ENCODE data around the gene GRM6.

GRM6 gene

GRCh38 chr5:178984145-178985072 lies 10.7 kb downstream of the GRM6 start:
- no peak for DNase-seq (ENCODE audit: low read depth)

GRCh38 chr5:178983728-178984127 lies 11.4 kb downstream of the GRM6 start:
- no peak for DNase-seq (ENCODE audit: low read depth)

- DNase-seq (ENCODE audit: low read depth) = no peak
Measured at GRCh38 chr5:178982941-178983340, 12.2 kb downstream of the GRM6 start.

- no peak for DNase-seq (ENCODE audit: low read depth)
Measured at GRCh38 chr5:178981381-178981780, 13.7 kb downstream of the GRM6 start.

GRCh38 chr5:178965465-178966055 lies 29.6 kb downstream of the GRM6 start:
- DNase-seq (ENCODE audit: low read depth) = no peak

- DNase-seq (ENCODE audit: low read depth) = no peak
Measured at GRCh38 chr5:178941361-178941760, 53.8 kb downstream of the GRM6 start.

- DNase-seq (ENCODE audit: low read depth) = no peak
Measured at GRCh38 chr5:178940569-178941360, 54.4 kb downstream of the GRM6 start, which contains the start of gene ZNF454. Gene ZNF454, plus strand, starts transcription at chr5:178941198. Its CDS starts 1,594 bp downstream, at chr5:178942792.

- DNase-seq (ENCODE audit: low read depth) = no peak
Measured at GRCh38 chr5:178931846-178932760, 63.0 kb downstream of the GRM6 start.

Measured in activated T-cell treated with anti-CD3 and anti-CD28 coated beads for 1 hour (primary cell).